ENCODE data around the gene SOX5. TPM values are rescaled to one million over a fixed set of nuclear protein-coding genes. Genes with fewer than 3 reads are reported as not detected.

Gene SOX5
- total and polyA plus RNA-seq, 2 experiments from 2014 or later = 14.8 to 26.4 TPM

- TF ChIP-seq EZH2phosphoT487 (IDR thresholded peaks at IDR 0.05; ENCODE audit: low read depth, severe bottlenecking, unreplicated experiment) = no peak
- TF ChIP-seq CTCF (IDR thresholded peaks at IDR 0.05; ENCODE audit: poor library complexity) = no peak
- no peak for DNase-seq (ENCODE audit: low spot score)
- Histone ChIP-seq H4K20me1 (ENCODE audit: insufficient read depth, poor library complexity, severe bottlenecking) (no peaks in the 10 kb centered on the region), H3K4me1 (ENCODE audit: insufficient read depth) (no peaks in the 10 kb centered on the region), H3K27me3 (no peaks in the 10 kb centered on the region), H3K9me2 (replicated peaks; ENCODE audit: insufficient read depth) (no peaks in the 10 kb centered on the region), H3K4me3 (no peak overlapping the region), H3K79me2 (no peaks in the 10 kb centered on the region), H3K36me3 (replicated peaks; ENCODE audit: insufficient read depth, low read depth) (no peaks in the 10 kb centered on the region), H2AFZ (no peak overlapping the region), H3K4me2 (no peak overlapping the region), H3K9me3 (ENCODE audit: low read depth) (no peaks in the 10 kb centered on the region), H3K27ac (no peak overlapping the region)
- 97% methylated on average over 2 of the region's 2 CpGs for WGBS (ENCODE audit: low lambda C conversion rate, missing lambda C conversion rate)
Observed at GRCh38 chr12:23775208-23775607, 174.3 kb downstream of the SOX5 start.

GRCh38 chr12:23771240-23771949 lies 178.1 kb downstream of the SOX5 start:
- H3K4me1 ChIP-seq (ENCODE audit: insufficient read depth) = no peaks in the 10 kb centered on the region
- H3K9me3 ChIP-seq (ENCODE audit: low read depth) = no peaks in the 10 kb centered on the region
- H3K4me2 ChIP-seq = peak overlapping the region; percentile 13
- no peak overlapping the region for H3K4me3 ChIP-seq
- H3K36me3 ChIP-seq (replicated peaks; ENCODE audit: insufficient read depth, low read depth) = no peaks in the 10 kb centered on the region
- WGBS (ENCODE audit: low lambda C conversion rate, missing lambda C conversion rate) = 64% methylated on average over 5 of the region's 5 CpGs
- no peaks in the 10 kb centered on the region for H4K20me1 ChIP-seq (ENCODE audit: insufficient read depth, poor library complexity, severe bottlenecking)
- no peaks in the 10 kb centered on the region for H3K79me2 ChIP-seq
- H3K27me3 ChIP-seq = no peaks in the 10 kb centered on the region
- no peaks in the 10 kb centered on the region for H3K9me2 ChIP-seq (replicated peaks; ENCODE audit: insufficient read depth)
- no peak overlapping the region for H3K27ac ChIP-seq
- H2AFZ ChIP-seq = no peak overlapping the region
- peak; percentile 18 for DNase-seq (ENCODE audit: low spot score)
- TF ChIP-seq EZH2 (IDR thresholded peaks at IDR 0.05; ENCODE audit: borderline replicate concordance) (no peak), EZH2phosphoT487 (IDR thresholded peaks at IDR 0.05; ENCODE audit: low read depth, severe bottlenecking, unreplicated experiment) (no peak), CTCF (IDR thresholded peaks at IDR 0.05; ENCODE audit: poor library complexity) (no peak)

GRCh38 chr12:23770202-23770938 lies 179.1 kb downstream of the SOX5 start:
- Histone ChIP-seq H3K79me2 (no peaks in the 10 kb centered on the region), H3K9me3 (ENCODE audit: low read depth) (no peaks in the 10 kb centered on the region), H3K4me2 (no peak overlapping the region), H2AFZ (no peak overlapping the region), H3K27me3 (no peaks in the 10 kb centered on the region), H4K20me1 (ENCODE audit: insufficient read depth, poor library complexity, severe bottlenecking) (no peaks in the 10 kb centered on the region), H3K27ac (no peak overlapping the region), H3K4me3 (no peak overlapping the region), H3K9me2 (replicated peaks; ENCODE audit: insufficient read depth) (no peaks in the 10 kb centered on the region), H3K36me3 (replicated peaks; ENCODE audit: insufficient read depth, low read depth) (no peaks in the 10 kb centered on the region), H3K4me1 (ENCODE audit: insufficient read depth) (no peaks in the 10 kb centered on the region)
- no peak for DNase-seq (ENCODE audit: low spot score)
- WGBS (ENCODE audit: low lambda C conversion rate, missing lambda C conversion rate) = 70% methylated on average over 3 of the region's 3 CpGs
- TF ChIP-seq EZH2phosphoT487 (IDR thresholded peaks at IDR 0.05; ENCODE audit: low read depth, severe bottlenecking, unreplicated experiment) (peak; percentile 92), CTCF (IDR thresholded peaks at IDR 0.05; ENCODE audit: poor library complexity) (no peak)

Data from hepatocyte (in vitro differentiated cells).